SIG-M5 treated with dmso at 0.1 percent for 504 hours (cell line): ENCODE results near the gene CD101.

Source experiments
- DNase-seq: peaks from one replicate; lab custom pipeline; 2025; ENCODE audit not compliant: unreplicated experiment; lab: John Stamatoyannopoulos, UW

Gene CD101

DNA sequence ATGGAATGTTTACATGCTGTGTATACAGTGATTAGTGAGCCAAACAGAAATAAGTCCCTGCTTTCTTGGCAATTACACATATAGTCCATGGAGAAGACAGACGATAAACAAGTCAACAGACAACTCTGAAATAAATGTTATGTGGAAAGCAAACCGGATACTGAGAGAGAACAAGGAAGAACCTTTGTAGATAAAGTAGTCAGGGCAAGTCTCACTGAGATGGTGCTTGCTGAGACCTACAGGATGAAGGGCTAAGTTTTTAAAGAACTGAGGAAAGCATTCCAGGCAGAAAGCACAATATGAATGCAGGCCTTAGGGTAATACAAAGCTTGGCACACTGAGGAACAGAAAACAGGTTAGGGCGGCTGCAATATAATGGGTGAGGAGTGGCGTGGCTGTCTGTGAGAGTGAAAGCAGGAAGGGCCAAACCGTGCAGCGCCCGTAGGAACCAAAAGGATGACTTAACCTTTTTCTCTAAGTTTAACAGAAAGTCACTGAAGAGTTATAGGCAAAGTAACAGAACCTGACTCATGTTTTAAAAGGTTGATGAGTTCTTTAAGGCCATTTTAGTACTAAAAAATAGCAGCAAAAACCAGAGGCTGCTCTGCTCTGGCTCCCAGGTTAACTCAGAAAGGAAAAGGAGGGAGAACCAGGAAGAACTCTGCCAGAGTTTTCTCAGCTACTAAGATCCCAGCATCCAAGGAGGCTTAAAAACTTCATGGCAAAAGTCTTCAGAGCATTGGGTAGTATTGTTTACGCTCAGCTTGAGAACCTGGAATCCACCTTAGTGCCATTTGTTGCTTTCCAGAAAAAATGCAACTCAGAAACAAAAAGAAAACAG is 49.9 kb downstream of the CD101 start:
- peak; percentile 47 for DNase-seq

DNA sequence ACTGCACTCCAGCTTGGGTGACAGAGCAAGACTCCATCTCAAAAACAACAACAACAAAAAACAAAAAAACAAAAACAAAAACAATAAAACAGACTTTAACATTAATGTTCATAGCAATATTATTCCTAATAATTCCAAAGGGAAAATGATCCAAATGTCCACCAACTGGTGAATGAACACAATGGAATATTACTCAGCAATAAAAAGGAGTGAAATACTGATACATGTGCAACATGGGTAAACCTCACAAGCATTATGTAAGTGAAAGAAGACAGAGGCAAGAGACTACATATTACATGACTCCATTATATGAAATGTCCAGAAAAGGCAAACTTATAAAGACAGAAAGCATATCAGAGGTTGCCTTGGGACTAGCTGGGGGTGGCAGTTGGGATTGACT is 52.5 kb downstream of the CD101 start:
- no peak for DNase-seq

DNA sequence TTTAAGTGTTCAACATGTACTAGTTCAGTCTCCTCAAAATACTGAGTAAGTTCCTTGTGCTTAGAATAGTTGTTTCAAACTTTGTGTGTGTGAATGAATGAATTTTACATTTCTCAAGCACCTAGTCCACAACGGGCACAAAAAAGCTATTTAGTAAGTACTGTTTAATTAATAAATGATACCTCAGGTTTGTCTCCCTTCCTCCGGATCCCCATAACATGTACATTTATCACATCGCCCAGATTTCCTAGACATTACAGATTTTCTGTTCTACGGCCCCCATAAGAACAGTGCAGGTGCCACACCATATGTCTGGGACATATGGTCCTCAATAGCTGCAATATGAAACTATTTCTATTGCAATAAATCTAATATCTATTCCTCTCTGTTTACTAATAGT is 57.2 kb downstream of the CD101 start:
- no peak for DNase-seq

DNA sequence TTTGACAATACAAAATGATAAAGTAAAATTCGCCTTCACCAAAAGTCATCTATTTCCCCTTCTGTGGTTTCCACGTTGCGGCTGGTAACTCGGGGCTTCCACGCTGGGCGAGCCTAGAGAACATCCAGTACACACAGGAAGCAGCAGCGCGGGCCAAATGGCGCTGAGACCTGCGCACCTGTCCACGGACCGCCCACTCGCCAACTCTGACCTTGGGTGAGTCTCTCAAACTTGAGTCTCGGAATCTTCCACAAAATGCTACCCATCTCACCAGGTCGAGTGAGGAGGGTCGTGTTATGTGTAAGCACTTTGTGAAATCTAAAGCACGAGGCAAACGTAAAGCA is 57.7 kb downstream of the CD101 start:
- peak; percentile 69 for DNase-seq

GRCh38 chr1:117059678-117060440 is 58.3 kb downstream of the CD101 start, which contains the start of gene TTF2:
TTF2 (plus strand) TSS chr1:117060326; CDS start chr1:117060347, 21 bp downstream.
- peak; percentile 100 for DNase-seq

DNA sequence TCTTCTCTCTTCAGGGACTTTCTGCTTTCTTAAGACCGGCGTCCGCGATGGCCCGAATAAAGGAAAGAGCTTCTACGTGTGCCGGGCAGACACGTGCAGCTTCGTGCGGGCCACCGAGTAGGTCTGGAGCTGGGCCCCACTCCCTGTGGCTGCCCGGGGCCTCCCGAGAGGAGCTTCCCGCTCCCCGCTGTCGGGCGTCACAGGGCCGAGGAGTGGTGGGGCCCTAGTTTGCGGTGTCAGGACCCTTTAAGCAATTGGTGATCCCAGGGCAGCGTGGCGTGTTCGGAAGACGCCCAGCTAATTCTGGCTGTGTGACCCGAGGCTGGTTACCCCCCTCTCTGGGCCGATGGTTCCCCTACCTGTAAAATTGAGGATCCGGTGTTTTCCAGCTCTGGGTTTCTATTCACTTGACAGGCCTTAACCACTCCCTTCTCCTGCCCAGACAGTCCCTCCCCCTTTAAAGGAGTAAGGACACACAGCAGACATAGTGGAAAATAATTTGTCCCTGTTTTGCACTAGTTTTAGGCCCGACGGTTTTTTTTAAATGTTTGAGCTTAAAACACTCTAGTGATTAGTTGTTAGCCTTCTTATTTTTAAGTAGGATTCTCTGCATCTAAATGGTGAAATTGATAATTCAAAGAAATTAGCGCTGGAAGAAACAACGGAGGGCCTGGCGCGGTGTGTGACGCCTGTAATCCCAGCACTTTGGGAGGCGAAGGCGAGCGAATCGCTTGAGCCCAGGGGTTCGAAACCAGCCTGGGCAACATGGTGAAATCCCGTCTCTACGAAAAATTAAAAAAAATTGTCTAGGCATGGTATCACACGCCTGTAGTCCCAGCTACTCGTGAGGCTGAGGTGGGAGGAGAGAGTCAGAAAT is 59.1 kb downstream of the CD101 start:
- peak; percentile 40 for DNase-seq

DNA sequence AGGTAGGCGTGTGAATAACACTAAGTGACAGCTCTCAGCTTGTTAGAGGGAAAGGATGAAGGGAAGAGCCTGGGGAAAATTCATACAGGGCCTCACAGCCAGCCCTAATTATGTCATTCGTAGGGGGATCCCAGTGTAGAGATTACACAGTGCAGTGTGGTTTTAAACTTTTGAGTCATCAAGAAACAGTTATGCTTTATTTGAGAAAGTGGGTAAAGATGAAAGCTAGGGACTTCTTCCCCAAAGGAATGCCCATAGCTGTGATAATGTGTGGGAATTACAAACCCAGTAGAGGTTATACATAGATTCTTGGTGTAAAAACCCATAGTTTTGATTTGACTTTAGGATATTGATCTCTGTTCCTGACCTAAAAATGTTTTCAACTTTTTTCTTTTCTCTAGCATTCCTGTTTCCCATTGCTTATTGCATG is 60.4 kb downstream of the CD101 start:
- DNase-seq: peak; percentile 39

GRCh38 chr1:117066367-117066766 is 64.8 kb downstream of the CD101 start:
- DNase-seq: no peak

DNA sequence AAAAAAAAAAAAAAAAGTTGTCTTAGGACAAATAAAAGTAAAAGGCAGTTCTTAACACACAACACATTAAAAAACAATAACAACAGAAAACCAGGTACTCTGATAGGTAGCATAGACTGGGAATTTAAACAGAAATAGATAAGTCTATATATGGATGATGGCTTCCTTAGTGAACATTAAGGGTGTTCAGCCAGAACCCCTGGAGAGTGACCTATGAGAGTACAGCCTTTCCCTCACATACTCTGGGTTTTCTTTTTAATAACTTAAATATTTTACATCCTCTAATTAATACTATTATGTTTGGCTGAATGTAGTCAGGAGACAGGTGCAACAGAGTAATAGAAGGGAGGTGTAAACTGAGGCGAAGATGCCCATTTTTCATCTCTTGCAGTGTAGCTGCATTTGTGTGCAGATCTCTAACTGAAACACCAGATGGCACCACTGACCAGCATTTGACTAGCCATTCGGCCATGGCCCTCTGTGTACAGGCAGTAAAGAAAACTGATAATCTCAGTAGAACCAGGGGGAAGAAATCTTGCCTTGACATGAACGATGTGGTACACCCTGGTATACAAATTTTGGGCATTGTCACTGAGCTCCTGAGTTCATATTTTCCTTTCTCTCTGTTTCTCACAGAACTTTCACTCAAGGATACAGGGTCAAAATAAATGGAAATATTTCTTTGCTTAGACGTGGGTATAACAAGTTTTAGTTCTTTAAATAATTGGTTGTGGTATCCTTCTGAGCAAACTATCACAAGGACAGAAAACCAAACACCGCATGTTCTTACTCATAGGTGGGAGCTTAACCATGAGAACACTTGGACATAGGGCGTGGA is 66.2 kb downstream of the CD101 start:
- peak; percentile 31 for DNase-seq

- DNase-seq: no peak
Measured at GRCh38 chr1:117068580-117068979, 67.0 kb downstream of the CD101 start.

DNA sequence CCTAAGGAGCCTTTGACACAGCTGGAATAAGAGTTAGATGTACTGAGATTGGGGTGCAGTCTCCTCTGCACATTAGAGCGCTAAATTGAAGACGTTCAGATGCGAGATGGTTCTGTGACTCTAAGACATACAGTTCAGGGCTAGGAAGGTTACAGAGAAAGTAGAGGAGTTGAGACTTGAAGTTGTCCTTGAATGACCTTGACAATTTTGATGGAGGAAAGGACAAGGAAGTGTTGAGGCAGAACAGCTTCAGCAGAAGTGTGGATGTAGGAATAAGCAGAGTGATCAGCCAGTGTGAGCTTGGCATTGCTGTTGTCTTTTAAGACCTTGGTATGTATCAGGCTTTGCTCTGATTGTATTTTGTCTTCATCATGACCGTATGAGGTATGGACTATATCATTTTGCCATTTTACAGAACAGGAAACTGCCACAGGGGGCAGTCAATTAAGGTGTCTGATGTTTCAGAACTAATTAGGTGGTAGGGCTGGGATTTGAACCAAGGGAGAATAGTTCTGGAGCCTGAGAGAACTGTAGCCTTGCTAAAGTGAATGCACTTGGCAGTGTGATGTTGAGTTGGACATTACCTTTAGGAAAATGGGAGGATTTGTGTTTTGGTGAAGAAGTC is 67.8 kb downstream of the CD101 start:
- no peak for DNase-seq

DNA sequence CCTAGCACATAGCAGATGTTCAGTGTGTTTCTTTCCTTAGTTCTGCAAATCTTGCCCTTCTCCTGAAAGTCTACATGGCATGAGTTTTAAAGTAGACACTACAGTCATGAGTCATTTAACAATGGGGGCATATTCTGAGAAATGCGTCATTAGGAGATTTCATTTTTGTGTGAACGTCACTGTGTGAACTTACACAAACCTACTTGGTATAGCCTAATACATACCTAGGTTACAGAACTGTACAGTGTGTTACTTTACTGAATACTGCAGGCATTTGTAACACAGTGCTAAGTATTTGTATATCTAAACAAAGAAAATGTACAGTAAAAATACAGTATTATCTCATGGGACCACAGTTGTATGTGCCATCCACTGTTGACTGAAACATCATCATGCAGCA is 68.6 kb downstream of the CD101 start:
- DNase-seq: no peak

DNA sequence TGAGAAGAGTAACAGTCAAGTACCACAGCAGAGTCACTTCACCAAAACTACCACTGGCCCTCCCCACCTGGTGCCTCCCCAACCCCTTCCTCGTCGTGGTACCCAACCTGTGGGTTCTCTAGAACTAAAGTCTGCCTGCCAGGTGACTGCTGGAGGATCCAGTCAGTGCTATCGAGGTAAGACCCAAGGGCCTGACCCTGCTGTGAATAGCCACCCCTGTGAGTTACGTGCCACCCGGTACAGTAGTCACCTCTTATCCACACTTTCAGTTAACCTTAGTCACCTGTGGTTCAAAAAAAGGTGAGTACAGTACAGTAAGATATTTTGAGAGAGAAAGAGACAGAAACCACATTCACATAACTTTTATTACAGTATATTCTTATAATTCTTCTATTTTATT is 75.1 kb downstream of the CD101 start:
- DNase-seq: no peak

GRCh38 chr1:117077267-117077666 is 75.7 kb downstream of the CD101 start:
- peak; percentile 4 for DNase-seq

DNA sequence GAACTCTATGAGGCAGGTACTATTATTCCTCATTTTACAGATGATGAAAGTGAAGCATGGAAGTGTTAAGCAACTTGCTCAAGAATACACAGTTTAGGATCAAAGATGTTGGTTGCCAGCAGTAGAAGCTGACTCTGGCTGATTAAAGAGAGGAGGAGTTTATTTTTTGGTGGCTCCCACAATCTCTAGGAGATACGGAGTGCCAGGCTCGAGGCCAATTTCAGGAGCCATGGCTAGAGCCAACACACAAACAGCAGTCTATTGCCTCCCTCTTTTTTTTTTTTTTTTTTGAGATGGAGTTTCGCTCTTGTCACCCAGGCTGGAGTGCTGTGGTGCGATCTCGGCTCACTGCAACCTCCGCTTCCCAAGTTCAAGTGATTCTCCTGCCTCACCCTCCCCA is 78.2 kb downstream of the CD101 start:
- DNase-seq: no peak

- DNase-seq: no peak
Measured at GRCh38 chr1:117084231-117084630, 82.7 kb downstream of the CD101 start.
